Kidney (tissue), 14 donors: ENCODE data around the gene PARK7. TPM values are rescaled to one million over a fixed set of nuclear protein-coding genes. Genes with fewer than 3 reads are reported as not detected.

Source experiments
- DNase-seq, 5 donors: peaks; one replicate each; pipeline ENCODE4 v3.0.0-alpha.2; 2013 to 2020
- FAIRE-seq: peaks from 2 replicates; lab custom pipeline; 2012; peaks lifted over from hg19 to GRCh38; lab: Jason Lieb, UNC
- H3K27ac ChIP-seq, 2 donors: one replicate each; pipeline ENCODE4 v1.7.0; 2013; ENCODE audit warnings: low read depth in 2 of 2, low read length in 2 of 2, inconsistent platforms in 1 of 2
- H3K27me3 ChIP-seq: one replicate; pipeline ENCODE4 v1.7.1; 2013; ENCODE audit warnings: low read length, inconsistent platforms; ENCODE audit not compliant: control insufficient read depth, insufficient read depth
- H3K36me3 ChIP-seq, 3 donors: one replicate each; pipeline versions ENCODE4 v1.7.0 to v1.7.1; 2013; ENCODE audit warnings: low read length in 3 of 3, control low read depth in 1 of 3, inconsistent platforms in 1 of 3; ENCODE audit not compliant: insufficient read depth in 3 of 3, control insufficient read depth in 2 of 3
- H3K4me1 ChIP-seq, 3 donors: one replicate each; pipeline versions ENCODE4 v1.7.0 to v1.7.1; 2013; ENCODE audit warnings: low read length in 3 of 3, inconsistent platforms in 1 of 3, low read depth in 1 of 3; ENCODE audit not compliant: control insufficient read depth in 2 of 3, insufficient read depth in 2 of 3
- H3K4me3 ChIP-seq, 3 donors: one replicate each; pipeline versions ENCODE4 v1.7.0 to v1.8.1; 2013; ENCODE audit warnings: low read length in 3 of 3, control low read depth in 1 of 3, inconsistent platforms in 1 of 3
- H3K9ac ChIP-seq, 3 donors: one replicate each; pipeline versions ENCODE4 v1.7.0 to v1.7.1; 2013; ENCODE audit warnings: low read length in 3 of 3, control low read depth in 1 of 3, inconsistent platforms in 1 of 3
- H3K9me3 ChIP-seq, 3 donors: one replicate each; pipeline versions ENCODE4 v1.7.0 to v1.7.1; 2013; ENCODE audit warnings: low read length in 3 of 3, control low read depth in 1 of 3, inconsistent platforms in 1 of 3; ENCODE audit not compliant: control insufficient read depth in 2 of 3, insufficient read depth in 1 of 3
- intact Hi-C: fragments of 100-400 bp; cut with DNase I; formaldehyde crosslinking; loops from one replicate; pipeline ENCODE4 v1.11.1; 2022
- polyA plus RNA-seq: library from polyadenylated mRNA; stranded (reverse); fragments of 350-450 nt; fragmentation: Illumina TruSeq; extraction: RNeasy Lipid Tissue Mini Kit (QIAGEN cat#74804); gene quantifications from one replicate; pipeline ENCODE4 v1.2.3, GENCODE V29; 2014; ENCODE audit warnings: low read depth, low replicate concordance; ENCODE audit not compliant: insufficient read depth
- total RNA-seq: library from RNA; stranded (reverse); fragmentation: NEBNext Ultra II Directional; extraction: Animal tissue kit (Norgen Biotek cat#: 25700); gene quantifications from one replicate; pipeline ENCODE4 v1.2.1, GENCODE V29; 2021
- TF ChIP-seq, protein P1 (sequence below): IDR thresholded peaks from 3 replicates; pipeline ENCODE4 v1.5.1; 2012; ENCODE audit warnings: mild to moderate bottlenecking, moderate library complexity, borderline replicate concordance; ENCODE audit not compliant: insufficient read depth; ENCODE audit errors: extremely low read depth
- donor health status: control.
- donor health status: control.
- donor health status: control.
- donor health status: control.
- donor health status: control.
- donor health status: DM: yes; HTN: yes; CAD: no.
- donor health status: Normal renal cell carcinoma (clear cell type).

PARK7 gene
- total and polyA plus RNA-seq, 2 donors from 2014 or later, result 239 to 481 TPM

DNA sequence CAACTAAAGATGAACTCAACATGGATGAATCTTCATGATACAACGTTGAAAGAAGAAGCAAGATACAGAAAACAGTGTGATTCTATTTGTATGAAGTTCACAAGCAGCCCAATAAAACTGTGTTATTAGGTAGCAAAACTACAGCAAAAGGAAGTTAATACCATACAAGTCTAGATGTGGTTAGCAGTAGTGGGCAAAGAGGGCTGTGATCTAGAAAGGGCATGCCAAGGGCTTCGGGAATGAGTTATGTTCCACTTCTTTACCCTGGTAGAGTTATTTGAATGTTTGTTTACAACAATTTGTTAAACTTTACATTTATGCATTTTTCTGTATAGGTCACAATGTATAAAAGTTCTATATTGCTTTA, 30.1 kb upstream of the PARK7 start:
- no peaks in the 10 kb centered on the region for H3K4me1 ChIP-seq
- no peak overlapping the region for H3K9ac ChIP-seq
- H3K36me3 ChIP-seq, result no peaks in the 10 kb centered on the region
- H3K9me3 ChIP-seq, result no peaks in the 10 kb centered on the region
- TF ChIP-seq, protein P1, sequence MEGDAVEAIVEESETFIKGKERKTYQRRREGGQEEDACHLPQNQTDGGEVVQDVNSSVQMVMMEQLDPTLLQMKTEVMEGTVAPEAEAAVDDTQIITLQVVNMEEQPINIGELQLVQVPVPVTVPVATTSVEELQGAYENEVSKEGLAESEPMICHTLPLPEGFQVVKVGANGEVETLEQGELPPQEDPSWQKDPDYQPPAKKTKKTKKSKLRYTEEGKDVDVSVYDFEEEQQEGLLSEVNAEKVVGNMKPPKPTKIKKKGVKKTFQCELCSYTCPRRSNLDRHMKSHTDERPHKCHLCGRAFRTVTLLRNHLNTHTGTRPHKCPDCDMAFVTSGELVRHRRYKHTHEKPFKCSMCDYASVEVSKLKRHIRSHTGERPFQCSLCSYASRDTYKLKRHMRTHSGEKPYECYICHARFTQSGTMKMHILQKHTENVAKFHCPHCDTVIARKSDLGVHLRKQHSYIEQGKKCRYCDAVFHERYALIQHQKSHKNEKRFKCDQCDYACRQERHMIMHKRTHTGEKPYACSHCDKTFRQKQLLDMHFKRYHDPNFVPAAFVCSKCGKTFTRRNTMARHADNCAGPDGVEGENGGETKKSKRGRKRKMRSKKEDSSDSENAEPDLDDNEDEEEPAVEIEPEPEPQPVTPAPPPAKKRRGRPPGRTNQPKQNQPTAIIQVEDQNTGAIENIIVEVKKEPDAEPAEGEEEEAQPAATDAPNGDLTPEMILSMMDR, result no peak
- intact Hi-C loops, result no loop called here
- H3K27ac ChIP-seq, result no peak overlapping the region
- FAIRE-seq (no peak), DNase-seq (no peak)
- no peaks in the 10 kb centered on the region for H3K27me3 ChIP-seq
- no peak overlapping the region for H3K4me3 ChIP-seq

DNA sequence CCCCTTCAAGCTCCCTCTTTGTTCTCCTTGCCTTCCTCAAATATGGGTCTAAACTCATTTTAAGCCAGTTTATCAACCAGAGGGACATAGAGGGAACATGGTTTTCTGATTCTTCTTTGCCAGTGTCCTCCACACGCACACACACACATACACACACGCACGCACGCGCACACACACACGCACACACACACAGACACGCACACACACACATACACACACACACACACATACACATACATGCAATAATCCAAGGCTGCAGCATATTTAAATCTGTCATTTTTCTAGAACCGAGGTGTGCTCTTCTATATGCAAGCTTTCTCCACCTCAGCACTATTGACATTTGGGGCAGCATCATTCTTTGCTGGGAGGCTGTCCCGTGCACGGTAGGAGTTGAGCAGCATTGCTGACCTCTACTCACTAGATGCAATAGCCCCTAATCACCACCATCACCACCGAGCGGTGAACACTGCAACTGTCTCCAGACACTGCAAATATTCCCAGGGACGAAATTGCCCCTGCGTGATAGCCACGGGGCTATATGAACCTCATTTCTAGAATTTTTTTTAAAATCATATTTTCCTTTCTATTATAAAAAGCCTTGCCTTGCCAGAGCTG, 28.9 kb upstream of the PARK7 start:
- no peaks in the 10 kb centered on the region for H3K36me3 ChIP-seq
- no peaks in the 10 kb centered on the region for H3K4me1 ChIP-seq
- H3K27ac ChIP-seq, result no peak overlapping the region
- H3K4me3 ChIP-seq, result no peak overlapping the region
- FAIRE-seq, result no peak
- intact Hi-C loops, result no loop called here
- no peak for DNase-seq
- no peaks in the 10 kb centered on the region for H3K27me3 ChIP-seq
- no peak overlapping the region for H3K9ac ChIP-seq
- TF ChIP-seq, protein P1, result no peak
- no peaks in the 10 kb centered on the region for H3K9me3 ChIP-seq

DNA sequence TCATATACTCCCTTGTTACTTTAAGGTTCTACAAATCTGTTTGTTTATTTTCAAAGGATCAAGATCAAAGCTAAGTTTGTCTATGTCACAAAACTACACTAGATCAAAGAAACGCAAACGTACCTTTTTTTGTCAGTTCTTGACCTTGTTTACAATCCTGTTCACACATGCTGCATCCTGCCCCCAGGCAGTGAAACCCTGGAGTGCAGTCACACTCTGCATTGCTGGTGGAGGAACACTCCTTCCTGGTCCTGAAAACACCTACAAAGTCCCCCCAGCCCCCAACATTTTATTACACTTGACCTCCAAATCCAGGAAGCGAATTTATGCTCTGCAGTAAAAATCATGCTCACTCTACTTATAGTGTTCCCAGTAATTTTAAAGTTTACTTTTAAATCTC, 23.4 kb upstream of the PARK7 start:
- FAIRE-seq, result no peak
- intact Hi-C loops, result no loop called here

More for the DNA sequence above, 23.4 kb upstream of the PARK7 start:
- peaks cover 0 to 7% (median 0%) of the 10 kb centered on the region in 3 donors for H3K4me1 ChIP-seq
- H3K9me3 ChIP-seq, result no peaks in the 10 kb centered on the region
- no peak for DNase-seq
- H3K9ac ChIP-seq, result no peak overlapping the region
- H3K27ac ChIP-seq, result no peak overlapping the region
- TF ChIP-seq, protein P1, result no peak
- no peak overlapping the region for H3K4me3 ChIP-seq
- no peaks in the 10 kb centered on the region for H3K36me3 ChIP-seq
- H3K27me3 ChIP-seq, result peaks cover 7% of the 10 kb centered on the region
